Fibroblast of lung (primary cell): ENCODE results near the gene SLC6A20.

Source experiments
- CTCF ChIP-seq, 2 donors: IDR thresholded peaks in 1 of 2; conservative IDR thresholded peaks in 1 of 2; 1 replicate in 1 of 2; 2 replicates in 1 of 2; pipeline ENCODE4 v1.5.1; 2011 to 2012; ENCODE audit warnings: low read length in 2 of 2, control low read depth in 1 of 2, inconsistent platforms in 1 of 2, low read depth in 1 of 2, mild to moderate bottlenecking in 1 of 2
- EZH2 ChIP-seq: IDR thresholded peaks from 2 replicates; pipeline ENCODE4 v1.5.1; 2012; ENCODE audit warnings: low read length, control low read depth, mild to moderate bottlenecking; ENCODE audit errors: missing control alignments

GRCh38 chr3:45795509-45795881 is 841 bp downstream of the SLC6A20 start:
- TF ChIP-seq CTCF (conservative IDR thresholded peaks at IDR 0.05 in 1 of 2, IDR thresholded peaks at IDR 0.05 in 1 of 2; ENCODE audit: low read depth in 1 of 2, low read length in 2 of 2) (no peak), EZH2 (no peak)
